Jurkat, Clone E6-1 (cell line): ENCODE results near the gene TMPRSS7.

Experiments used
- DNase-seq: peaks from one replicate; pipeline ENCODE4 v3.0.0-alpha.2; 2011; ENCODE audit warnings: low read depth, low spot score
- H3K4me3 ChIP-seq: 2 replicates; pipeline ENCODE4 v1.5.1; 2011; ENCODE audit warnings: mild to moderate bottlenecking, low read length, control low read depth, moderate library complexity

The TMPRSS7 gene

GRCh38 chr3:112089956-112090886, 55.7 kb downstream of the TMPRSS7 start:
- no peak for DNase-seq

DNA sequence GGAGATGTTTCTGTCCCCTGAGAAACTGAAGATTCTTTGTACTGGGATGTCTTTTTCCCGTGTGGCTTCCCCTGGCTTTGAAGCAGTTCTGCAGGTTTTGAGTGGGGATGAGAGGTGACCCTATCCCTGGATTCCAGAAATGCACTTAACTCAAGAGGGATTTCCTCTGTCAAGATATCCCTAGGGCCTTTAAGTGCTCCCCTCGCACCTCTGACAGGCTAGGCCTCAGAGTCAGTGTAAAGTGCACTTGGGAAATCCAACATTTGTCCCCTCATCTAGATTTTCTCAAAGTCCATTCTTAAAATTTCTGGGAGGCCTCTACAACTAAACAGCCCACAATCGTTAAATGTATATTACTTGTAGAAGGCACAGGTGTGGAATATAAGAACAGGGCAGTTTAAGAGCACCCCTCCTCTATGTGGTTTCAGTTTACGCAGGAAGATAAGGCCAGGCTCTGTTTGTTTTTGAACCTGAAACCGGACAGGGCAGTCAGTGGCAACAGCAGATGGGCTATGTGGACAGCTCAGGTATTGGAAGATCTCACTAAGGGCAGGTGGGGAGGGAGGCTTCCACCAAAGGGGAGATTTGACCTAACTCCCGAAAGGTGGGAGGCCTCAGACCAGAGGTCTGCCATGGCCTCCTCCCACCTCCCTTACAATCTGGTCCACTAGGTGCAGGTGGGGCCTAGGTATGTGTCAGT, 56.5 kb downstream of the TMPRSS7 start:
- no peak for DNase-seq
- no peak overlapping the region for H3K4me3 ChIP-seq

More at GRCh38 chr3:112089956-112090886, 55.7 kb downstream of the TMPRSS7 start:
- H3K4me3 ChIP-seq: no peak overlapping the region

GRCh38 chr3:112092496-112093179, 58.1 kb downstream of the TMPRSS7 start:
- no peak overlapping the region for H3K4me3 ChIP-seq
- DNase-seq: no peak

DNA sequence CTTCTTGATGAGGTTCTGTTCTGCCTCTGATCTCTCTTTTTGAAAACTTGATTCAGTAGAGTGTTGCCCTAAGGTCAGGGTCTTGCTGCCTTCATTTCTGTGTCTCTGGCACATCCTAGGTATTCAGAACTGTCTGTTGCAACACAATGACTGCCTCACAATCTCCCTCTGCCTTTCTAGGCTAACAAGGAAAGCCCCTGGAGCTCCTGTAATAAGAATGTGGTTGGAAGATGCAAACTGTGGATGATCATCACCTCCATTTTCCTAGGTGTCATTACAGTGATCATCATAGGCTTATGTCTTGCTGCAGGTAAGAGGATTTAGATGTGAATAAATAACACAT, 58.6 kb downstream of the TMPRSS7 start:
- H3K4me3 ChIP-seq: no peak overlapping the region
- no peak for DNase-seq

GRCh38 chr3:112095731-112096130, 61.2 kb downstream of the TMPRSS7 start:
- no peak for DNase-seq

GRCh38 chr3:112096176-112096575, 61.6 kb downstream of the TMPRSS7 start:
- no peak overlapping the region for H3K4me3 ChIP-seq

More at GRCh38 chr3:112095731-112096130, 61.2 kb downstream of the TMPRSS7 start:
- H3K4me3 ChIP-seq: no peak overlapping the region

GRCh38 chr3:112097378-112097777, 62.8 kb downstream of the TMPRSS7 start:
- H3K4me3 ChIP-seq: no peak overlapping the region
- no peak for DNase-seq

More at GRCh38 chr3:112096176-112096575, 61.6 kb downstream of the TMPRSS7 start:
- DNase-seq: no peak

DNA sequence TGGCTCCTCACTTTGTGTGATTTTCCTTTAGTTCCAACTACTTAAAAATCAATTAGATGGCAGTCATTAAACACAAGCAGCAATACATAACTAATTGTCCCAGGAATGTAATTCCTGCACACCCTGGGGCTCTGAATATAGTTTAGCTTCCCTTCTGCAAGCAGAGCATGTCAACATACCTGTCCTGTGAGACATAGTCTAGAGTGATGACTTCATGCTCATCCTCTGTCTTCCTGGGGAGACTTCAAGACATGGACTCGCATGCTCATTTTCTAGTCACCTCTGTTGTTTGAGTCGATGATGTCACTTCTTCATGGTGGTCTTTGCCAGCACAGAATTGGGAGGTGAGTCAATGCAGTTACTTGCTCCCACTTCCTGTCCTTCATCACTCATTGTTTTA, 67.4 kb downstream of the TMPRSS7 start:
- H3K4me3 ChIP-seq: no peak overlapping the region
- no peak for DNase-seq

DNA sequence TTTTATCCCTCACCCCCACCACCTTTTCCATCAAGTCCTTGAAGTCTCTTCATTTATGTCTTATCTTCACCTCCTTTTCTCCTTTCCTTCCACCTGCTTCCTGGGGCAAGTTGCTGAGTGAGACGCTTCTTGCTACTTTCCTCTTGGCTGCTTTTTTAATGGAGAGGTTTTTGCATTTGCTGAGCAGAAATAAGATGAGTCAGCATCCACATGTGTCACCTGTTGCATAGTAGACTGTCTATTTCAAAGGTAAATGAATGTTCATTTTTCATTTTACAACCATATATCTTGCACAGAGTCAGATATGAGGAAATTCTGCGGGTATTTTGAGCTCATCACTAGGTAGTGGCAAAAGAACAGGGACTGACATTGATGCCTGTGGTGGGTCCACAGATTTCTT, 70.2 kb downstream of the TMPRSS7 start:
- no peak for DNase-seq
- H3K4me3 ChIP-seq: no peak overlapping the region

DNA sequence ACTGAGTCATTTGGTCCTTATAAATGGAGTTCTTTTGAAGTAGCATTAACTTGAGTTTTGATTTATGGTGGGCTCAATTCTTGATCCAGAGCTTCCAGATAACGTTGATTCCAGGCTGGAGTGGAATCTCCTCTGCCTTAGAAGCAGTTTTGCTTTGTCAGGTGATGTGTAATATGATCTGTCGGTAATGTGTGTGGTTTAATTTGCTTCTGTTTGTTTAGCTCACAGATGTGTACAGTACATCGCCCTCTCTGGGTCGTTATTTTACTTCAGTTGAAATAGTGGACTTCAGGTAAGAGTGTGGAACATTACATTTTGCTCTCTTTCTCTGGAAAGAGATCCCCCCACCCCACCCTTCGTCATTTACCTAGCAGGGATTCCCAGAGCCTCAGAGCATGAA, 74.8 kb downstream of the TMPRSS7 start:
- no peak for DNase-seq
- H3K4me3 ChIP-seq: no peak overlapping the region

DNA sequence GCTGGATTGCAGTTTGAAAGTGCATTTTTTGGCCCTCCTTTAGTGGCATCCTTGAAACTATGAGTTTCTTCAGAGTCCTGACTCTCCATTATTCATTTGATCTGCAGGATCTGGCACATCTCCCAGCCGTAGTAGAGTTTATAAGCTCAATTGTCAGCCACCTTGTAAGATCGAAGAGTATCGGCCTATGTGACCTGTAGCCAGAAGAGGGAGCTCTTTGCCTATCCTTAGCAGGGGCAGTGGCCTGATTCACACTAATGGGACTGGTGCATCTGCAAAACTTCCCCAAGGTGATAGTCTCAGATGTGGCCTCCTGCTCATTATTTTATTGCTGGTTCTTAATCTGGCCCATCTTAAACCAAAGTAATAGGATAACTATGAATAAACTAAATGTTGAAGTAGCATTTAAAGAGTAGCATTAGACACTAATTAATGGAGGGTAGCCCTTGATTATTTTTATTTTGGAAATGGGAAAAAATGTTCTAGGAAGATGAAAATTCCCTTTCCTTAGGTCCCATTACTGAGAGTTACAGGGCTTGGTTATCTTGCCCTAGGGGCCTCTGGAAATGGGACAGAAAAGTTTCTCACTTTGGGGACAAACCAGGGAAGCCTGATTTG, 77.4 kb downstream of the TMPRSS7 start:
- peak; percentile 84 for DNase-seq
- no peak overlapping the region for H3K4me3 ChIP-seq

DNA sequence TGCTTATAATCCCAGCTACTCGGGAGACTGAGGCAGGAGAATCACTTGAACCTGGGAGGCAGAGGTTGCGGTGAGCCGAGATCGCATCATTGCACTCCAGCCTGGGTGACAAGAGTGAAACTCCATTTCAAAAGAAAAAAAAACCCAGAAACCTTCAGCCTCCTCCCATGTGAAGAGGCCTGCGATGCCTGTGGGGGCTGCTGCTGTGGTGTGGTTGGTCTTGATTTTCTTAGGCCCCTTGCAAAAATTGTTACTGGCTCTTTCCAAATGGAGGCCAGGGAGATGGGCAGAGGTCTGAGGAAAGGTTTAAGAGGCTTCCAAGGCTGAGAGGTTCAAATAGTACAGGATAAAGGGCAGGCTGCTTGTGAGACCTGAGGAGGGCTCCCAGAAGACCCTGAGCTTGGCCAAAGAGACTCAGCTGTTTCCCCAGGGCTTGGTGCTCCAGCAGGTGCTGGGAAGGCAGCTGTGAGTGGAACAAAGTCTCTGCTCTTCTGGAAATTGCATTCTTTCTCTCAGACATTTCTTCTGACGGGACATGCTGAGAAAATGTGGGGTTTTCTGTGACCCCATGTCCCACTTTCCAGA, 80.1 kb downstream of the TMPRSS7 start:
- H3K4me3 ChIP-seq: no peak overlapping the region
- DNase-seq: no peak

DNA sequence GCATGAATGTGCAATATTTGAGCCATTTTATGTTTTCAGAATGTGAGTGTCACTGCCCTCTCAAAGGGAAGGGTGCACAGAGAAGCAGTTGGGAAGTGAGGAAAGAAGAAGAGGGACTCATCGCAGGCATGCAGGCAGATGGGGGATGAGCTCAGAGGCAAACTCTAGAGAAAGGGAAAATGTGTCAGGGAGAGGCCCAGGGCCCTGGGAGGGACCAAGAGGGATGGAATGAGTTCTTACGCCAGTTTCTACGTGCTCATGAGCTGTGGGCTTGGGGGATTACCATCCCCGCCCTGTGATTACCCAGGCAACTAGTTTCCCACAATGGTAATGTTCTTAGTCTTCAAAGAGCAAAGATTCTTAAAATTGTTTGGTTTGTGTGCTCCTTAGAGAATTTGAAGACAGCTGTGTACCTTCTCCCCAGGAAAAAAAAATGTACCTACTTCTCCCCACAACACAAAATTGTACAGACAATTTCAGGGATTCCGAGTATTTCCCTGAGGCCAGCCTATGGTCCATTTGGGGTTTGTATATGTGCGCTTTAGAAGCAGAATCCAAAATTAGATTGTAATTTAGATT, 80.7 kb downstream of the TMPRSS7 start:
- H3K4me3 ChIP-seq: no peak overlapping the region
- no peak for DNase-seq

- DNase-seq: no peak
- no peak overlapping the region for H3K4me3 ChIP-seq
Observed at GRCh38 chr3:112115806-112116383, 81.4 kb downstream of the TMPRSS7 start.

DNA sequence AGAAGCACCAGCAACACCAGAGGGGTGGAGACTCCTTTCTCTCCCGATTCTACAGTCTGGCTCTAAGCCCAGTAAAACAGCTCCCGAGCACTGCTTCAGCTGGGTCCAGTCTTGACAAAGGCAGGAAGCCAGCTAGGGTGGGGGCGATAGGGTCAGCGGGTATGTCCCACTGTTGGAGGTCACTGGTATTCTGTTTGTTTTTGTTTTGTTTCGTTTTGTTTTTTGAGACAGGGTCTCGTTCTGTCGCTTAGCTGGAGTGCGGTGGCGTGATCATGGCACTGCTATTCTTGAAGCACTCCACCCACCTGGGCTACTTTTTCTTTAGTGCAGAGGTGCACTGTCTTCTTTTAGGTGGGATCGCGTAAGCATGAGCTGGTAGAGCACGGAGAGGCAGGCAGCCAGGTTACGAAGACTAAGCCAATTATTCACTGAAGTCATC, 82.2 kb downstream of the TMPRSS7 start:
- DNase-seq: no peak
- H3K4me3 ChIP-seq: no peak overlapping the region

DNA sequence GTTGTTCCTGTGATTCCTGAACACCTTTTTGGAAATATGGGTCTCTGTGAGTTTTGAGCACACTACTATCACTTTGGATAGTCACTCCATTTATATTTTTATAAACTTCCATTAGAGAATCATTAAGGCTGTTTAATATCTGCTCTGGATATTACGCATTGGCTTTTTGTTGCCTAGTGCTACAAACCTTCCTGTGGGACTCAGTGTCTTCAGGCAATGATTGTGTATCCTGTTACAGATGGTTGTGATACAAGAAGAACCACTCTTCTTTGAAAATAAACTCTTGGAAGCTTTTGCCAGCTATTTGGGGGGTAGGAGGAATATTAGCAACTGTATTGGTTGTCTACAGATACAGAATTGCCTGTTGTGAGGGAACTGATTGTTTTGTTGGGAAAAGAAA, 82.9 kb downstream of the TMPRSS7 start:
- DNase-seq: no peak
- H3K4me3 ChIP-seq: no peak overlapping the region

- DNase-seq: peak; percentile 45
- H3K4me3 ChIP-seq: no peak overlapping the region
Observed at GRCh38 chr3:112117841-112118571, 83.5 kb downstream of the TMPRSS7 start.
